PC-3 (cell line): ENCODE data around the gene RPS6KA3. TPM values are rescaled to one million over a fixed set of nuclear protein-coding genes. Genes with fewer than 3 reads are reported as not detected.

Experiments
- ATAC-seq: fragments of 200-7000 bp; cut with Tn5 transposase; 2 replicates; pipeline ENCODE4 v1.9.1; 2020; ENCODE audit warnings: mild to moderate bottlenecking, moderate library complexity
- BruUV-seq: library from RNA; stranded (reverse); fragments of 400-500 nt; replicated peaks from 2 replicates; lab custom pipeline; 2021; lab: Mats Ljungman, UMichigan
- CTCF ChIA-PET: fragments of 300-600 bp; sonication (Branson Sonifier 250); formaldehyde crosslinking; loops from one replicate; lab custom pipeline; 2022; ENCODE audit warnings: antibody characterized with exemption; lab: Charles Lee
- POLR2A ChIA-PET: fragments of 300-600 bp; sonication (Branson Sonifier 250); formaldehyde crosslinking; loops from one replicate; lab custom pipeline; 2022; ENCODE audit warnings: antibody characterized with exemption; ENCODE audit not compliant: unreplicated experiment; lab: Charles Lee
- DNase-seq: peaks from one replicate; pipeline ENCODE4 v3.0.0-alpha.2; 2015
- H2AFZ ChIP-seq: fragments of 300-600 bp; sonication (generic); 2 replicates; pipeline ENCODE4 v1.6.0; 2016; ENCODE audit warnings: antibody characterized with exemption, low read length
- H3F3A ChIP-seq: fragments of 300-600 bp; sonication (generic); one replicate; pipeline ENCODE4 v1.6.0; 2017; ENCODE audit warnings: antibody characterized with exemption, low read length, control low read depth, mild to moderate bottlenecking; ENCODE audit not compliant: unreplicated experiment
- H3K27ac ChIP-seq: fragments of 300-600 bp; sonication (generic); 2 replicates; pipeline ENCODE4 v1.5.1; 2016; ENCODE audit warnings: mild to moderate bottlenecking, low read length
- H3K27me3 ChIP-seq: fragments of 300-600 bp; sonication (generic); 2 replicates; pipeline ENCODE4 v1.6.1; 2016; ENCODE audit warnings: low read length, mixed read lengths
- H3K36me3 ChIP-seq: fragments of 300-600 bp; sonication (generic); 2 replicates; pipeline ENCODE4 v1.6.1; 2016; ENCODE audit warnings: low read depth, mixed run types, low read length, mixed read lengths
- H3K4me1 ChIP-seq: fragments of 300-600 bp; sonication (generic); 2 replicates; pipeline ENCODE4 v1.5.1; 2016; ENCODE audit warnings: low read length; ENCODE audit not compliant: insufficient read depth
- H3K4me2 ChIP-seq: fragments of 300-600 bp; sonication (generic); 2 replicates; pipeline ENCODE4 v1.6.0; 2016; ENCODE audit warnings: low read length
- H3K4me3 ChIP-seq: fragments of 300-600 bp; sonication (generic); 2 replicates; pipeline ENCODE4 v1.5.1; 2016; ENCODE audit warnings: mild to moderate bottlenecking, low read length, mixed read lengths
- H3K79me2 ChIP-seq: fragments of 300-600 bp; sonication (generic); 2 replicates; pipeline ENCODE4 v1.6.1; 2017; ENCODE audit warnings: low read length, mixed read lengths
- H3K9ac ChIP-seq: fragments of 300-600 bp; sonication (generic); 2 replicates; pipeline ENCODE4 v1.6.0; 2016; ENCODE audit warnings: mild to moderate bottlenecking, low read length
- H3K9me2 ChIP-seq: fragments of 300-600 bp; sonication (generic); replicated peaks from 2 replicates; pipeline ENCODE4 v1.6.1; 2016; ENCODE audit warnings: mixed run types, low read length, mixed read lengths
- H3K9me3 ChIP-seq: fragments of 300-600 bp; sonication (generic); 2 replicates; pipeline ENCODE4 v1.6.1; 2016; ENCODE audit warnings: low read length, mixed read lengths
- H4K20me1 ChIP-seq: fragments of 300-600 bp; sonication (generic); 2 replicates; pipeline ENCODE4 v1.6.1; 2016; ENCODE audit warnings: low read length, mixed read lengths
- EZH2 ChIP-seq: fragments of 300-600 bp; sonication (generic); IDR thresholded peaks from one replicate; pipeline ENCODE4 v1.6.1; 2017; ENCODE audit warnings: antibody characterized with exemption, mild to moderate bottlenecking, low read length; ENCODE audit not compliant: unreplicated experiment
- EZH2phosphoT487 ChIP-seq: fragments of 300-600 bp; sonication (generic); IDR thresholded peaks from 2 replicates; pipeline ENCODE4 v1.6.1; 2018; ENCODE audit warnings: mild to moderate bottlenecking, antibody characterized with exemption, low read length, borderline replicate concordance
- intact Hi-C: fragments of 100-400 bp; cut with micrococcal nuclease; formaldehyde crosslinking; loops from 2 replicates; pipeline ENCODE4 v1.9.0; 2023
- total RNA-seq: library from RNA; depleted of rRNA; stranded (reverse); fragments of >200 nt; gene quantifications from 2 replicates; pipeline ENCODE4 v1.2.3, GENCODE V29; 2014
- TF ChIP-seq, protein P1 (sequence below): fragments of 300-600 bp; sonication (generic); conservative IDR thresholded peaks from 2 replicates; pipeline ENCODE4 v1.5.1; 2017; ENCODE audit warnings: antibody characterized with exemption, low read depth, mild to moderate bottlenecking, low read length

The RPS6KA3 gene
- total RNA-seq, 1 experiment from 2014 or later = 22.8 TPM

DNA sequence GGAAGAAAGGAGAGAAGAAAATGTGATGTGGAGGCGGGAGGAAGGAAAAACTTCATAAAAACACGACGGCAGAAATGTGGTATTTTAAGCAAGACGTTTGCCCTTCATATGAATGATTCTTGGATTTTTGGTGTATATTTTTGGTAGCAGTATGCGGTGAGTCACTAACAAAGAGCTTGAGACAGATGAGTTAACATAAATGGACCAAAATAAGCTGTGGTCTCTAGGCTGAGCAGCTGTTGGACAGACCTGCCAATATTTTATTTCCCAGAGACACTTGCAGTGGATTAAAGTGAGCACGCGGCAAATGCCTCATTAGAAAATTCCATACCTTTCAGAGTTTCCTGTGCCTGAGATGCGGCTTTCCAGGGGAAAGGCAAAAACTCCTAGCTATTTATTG is 43.1 kb upstream of the RPS6KA3 start:
- DNase-seq (no peak), ATAC-seq (no peak)
- H3K4me3 ChIP-seq = no peak overlapping the region
- no peak overlapping the region for H3K4me2 ChIP-seq
- no peak overlapping the region for H2AFZ ChIP-seq
- ChIA-PET POLR2A (no interaction called here), CTCF (no interaction called here)
- H3F3A ChIP-seq = no peaks in the 10 kb centered on the region
- no peak overlapping the region for H3K27ac ChIP-seq
- no peaks in the 10 kb centered on the region for H3K9me2 ChIP-seq
- no peaks in the 10 kb centered on the region for H3K9me3 ChIP-seq
- no peaks in the 10 kb centered on the region for H3K4me1 ChIP-seq
- no peaks in the 10 kb centered on the region for H4K20me1 ChIP-seq
- H3K36me3 ChIP-seq = no peaks in the 10 kb centered on the region
- no peak for TF ChIP-seq EZH2phosphoT487
- intact Hi-C loops = no loop called here
- BruUV-seq = no TSS peak
- no peak overlapping the region for H3K9ac ChIP-seq
- H3K79me2 ChIP-seq = no peaks in the 10 kb centered on the region
- H3K27me3 ChIP-seq = no peaks in the 10 kb centered on the region

DNA sequence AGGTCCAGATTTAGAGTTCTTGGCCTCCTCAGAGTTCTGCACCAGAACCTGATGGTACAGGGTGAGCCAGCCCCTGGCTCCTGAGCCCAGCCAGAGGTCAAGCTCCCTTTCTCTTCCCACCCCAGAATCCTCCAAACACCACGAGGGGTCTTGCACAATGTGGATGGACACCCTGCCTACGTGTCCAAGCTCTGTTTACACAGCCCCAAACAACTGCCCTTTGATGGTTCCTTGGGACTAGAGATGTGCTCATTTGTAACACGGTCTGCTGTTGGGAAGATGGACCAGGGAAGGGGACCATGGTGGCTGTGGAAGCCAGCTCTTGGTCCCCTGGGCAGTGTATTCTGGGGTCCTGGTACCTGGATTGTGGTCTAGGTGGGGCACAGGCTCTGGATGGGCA is 40.0 kb upstream of the RPS6KA3 start:
- H3K9me2 ChIP-seq = no peaks in the 10 kb centered on the region
- H3K4me2 ChIP-seq = no peak overlapping the region
- no peaks in the 10 kb centered on the region for H4K20me1 ChIP-seq
- H3K4me3 ChIP-seq = no peak overlapping the region
- TF ChIP-seq, protein P1, sequence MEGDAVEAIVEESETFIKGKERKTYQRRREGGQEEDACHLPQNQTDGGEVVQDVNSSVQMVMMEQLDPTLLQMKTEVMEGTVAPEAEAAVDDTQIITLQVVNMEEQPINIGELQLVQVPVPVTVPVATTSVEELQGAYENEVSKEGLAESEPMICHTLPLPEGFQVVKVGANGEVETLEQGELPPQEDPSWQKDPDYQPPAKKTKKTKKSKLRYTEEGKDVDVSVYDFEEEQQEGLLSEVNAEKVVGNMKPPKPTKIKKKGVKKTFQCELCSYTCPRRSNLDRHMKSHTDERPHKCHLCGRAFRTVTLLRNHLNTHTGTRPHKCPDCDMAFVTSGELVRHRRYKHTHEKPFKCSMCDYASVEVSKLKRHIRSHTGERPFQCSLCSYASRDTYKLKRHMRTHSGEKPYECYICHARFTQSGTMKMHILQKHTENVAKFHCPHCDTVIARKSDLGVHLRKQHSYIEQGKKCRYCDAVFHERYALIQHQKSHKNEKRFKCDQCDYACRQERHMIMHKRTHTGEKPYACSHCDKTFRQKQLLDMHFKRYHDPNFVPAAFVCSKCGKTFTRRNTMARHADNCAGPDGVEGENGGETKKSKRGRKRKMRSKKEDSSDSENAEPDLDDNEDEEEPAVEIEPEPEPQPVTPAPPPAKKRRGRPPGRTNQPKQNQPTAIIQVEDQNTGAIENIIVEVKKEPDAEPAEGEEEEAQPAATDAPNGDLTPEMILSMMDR = no peak
- TF ChIP-seq EZH2 (no peak), EZH2phosphoT487 (no peak)
- H2AFZ ChIP-seq = no peak overlapping the region
- DNase-seq (no peak), ATAC-seq (no peak)
- ChIA-PET CTCF (no interaction called here), POLR2A (no interaction called here)
- no peaks in the 10 kb centered on the region for H3K27me3 ChIP-seq
- no peaks in the 10 kb centered on the region for H3K9me3 ChIP-seq
- no peak overlapping the region for H3K27ac ChIP-seq
- H3K4me1 ChIP-seq = no peaks in the 10 kb centered on the region
- H3K9ac ChIP-seq = no peak overlapping the region
- H3K79me2 ChIP-seq = no peaks in the 10 kb centered on the region
- H3K36me3 ChIP-seq = no peaks in the 10 kb centered on the region
- BruUV-seq = no TSS peak
- no peaks in the 10 kb centered on the region for H3F3A ChIP-seq
- intact Hi-C loops = no loop called here

DNA sequence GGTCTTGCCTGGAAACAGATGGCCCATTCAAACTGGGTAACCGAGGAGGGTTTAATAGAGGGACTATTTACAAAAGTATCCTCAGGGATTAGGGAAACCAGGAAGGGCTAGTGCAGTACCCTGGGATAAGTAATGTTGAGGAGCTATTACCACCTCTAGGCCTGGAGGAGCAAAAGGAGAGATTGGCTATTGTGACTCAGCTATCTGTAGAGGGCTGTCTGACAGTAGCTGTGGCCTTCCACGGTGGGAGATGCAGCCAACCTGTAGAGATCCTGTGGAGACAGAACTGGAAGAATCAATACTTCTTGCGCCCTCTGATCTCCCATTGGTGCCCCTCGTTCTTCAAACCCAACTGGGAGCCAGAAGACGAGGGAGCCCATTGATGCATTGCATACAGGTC is 34.1 kb upstream of the RPS6KA3 start:
- CTCF ChIA-PET = no interaction called here
- Histone ChIP-seq H3K4me3 (no peak overlapping the region), H3K36me3 (no peaks in the 10 kb centered on the region), H3F3A (no peaks in the 10 kb centered on the region), H2AFZ (no peak overlapping the region), H3K9me2 (no peaks in the 10 kb centered on the region), H3K9ac (no peak overlapping the region), H3K27ac (no peak overlapping the region), H3K4me2 (no peak overlapping the region), H4K20me1 (no peaks in the 10 kb centered on the region), H3K4me1 (peaks cover 16% of the 10 kb centered on the region), H3K27me3 (no peaks in the 10 kb centered on the region), H3K9me3 (no peaks in the 10 kb centered on the region), H3K79me2 (no peaks in the 10 kb centered on the region)
- BruUV-seq = no TSS peak
- TF ChIP-seq, protein P1 = no peak
- TF ChIP-seq EZH2 (no peak), EZH2phosphoT487 (no peak)
- no peak for DNase-seq
- ATAC-seq = no peak
- intact Hi-C loops = no loop called here
- POLR2A ChIA-PET = no interaction called here
